ENCODE measurements around the gene HDAC4. TPM values are rescaled to one million over a fixed set of nuclear protein-coding genes. Genes with fewer than 3 reads are reported as not detected.

The HDAC4 gene
- total RNA-seq, 2 donors from 2014 or later = 34.1 to 39.1 TPM

GRCh38 chr2:239000500-239001073 lies 400.2 kb downstream of the HDAC4 start:
- H3K27ac Mint-ChIP-seq = no peak overlapping the region
- peaks cover 8 to 11% of the 10 kb centered on the region in 2 donors for H3K9me3 Mint-ChIP-seq
- ATAC-seq (no peak), DNase-seq (ENCODE audit: low spot score in 2 of 2) (no peak)
- peaks cover 10 to 14% of the 10 kb centered on the region in 2 donors for H3K36me3 Mint-ChIP-seq

DNA sequence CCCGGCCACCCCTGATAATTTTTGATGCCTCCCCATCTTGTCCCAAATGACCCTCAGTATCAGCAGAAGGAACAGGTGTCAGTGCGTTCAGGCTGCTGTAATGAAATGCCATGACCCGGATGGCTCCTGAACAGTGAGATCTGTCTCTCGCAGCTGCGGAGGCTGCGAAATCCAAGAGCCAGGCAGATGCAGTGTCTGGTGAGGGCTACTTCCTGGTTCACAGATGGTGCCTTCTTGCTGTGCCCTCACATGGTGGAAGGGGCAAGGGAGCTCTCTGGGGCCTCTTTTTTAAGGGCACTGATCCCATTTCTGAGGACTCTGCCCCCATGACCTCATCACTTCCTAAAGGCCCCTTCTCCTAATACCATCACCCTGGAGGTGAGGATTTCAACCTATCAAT lies 400.7 kb downstream of the HDAC4 start:
- DNase-seq (ENCODE audit: low spot score in 2 of 2) (no peak), ATAC-seq (no peak)
- Mint-ChIP-seq H3K36me3 (peaks cover 10 to 14% of the 10 kb centered on the region in 2 donors), H3K9me3 (peaks cover 8 to 11% of the 10 kb centered on the region in 2 donors), H3K27ac (no peak overlapping the region)

GRCh38 chr2:238999291-238999741 lies 401.5 kb downstream of the HDAC4 start:
- no peak overlapping the region for H3K27ac Mint-ChIP-seq
- H3K36me3 Mint-ChIP-seq = peaks cover 10 to 14% of the 10 kb centered on the region in 2 donors
- ATAC-seq (no peak), DNase-seq (ENCODE audit: low spot score in 2 of 2) (no peak)
- peaks cover 11 to 12% of the 10 kb centered on the region in 2 donors for H3K9me3 Mint-ChIP-seq

GRCh38 chr2:238998801-238999200 lies 402.0 kb downstream of the HDAC4 start:
- H3K36me3 Mint-ChIP-seq = peaks cover 10 to 18% of the 10 kb centered on the region in 2 donors
- H3K9me3 Mint-ChIP-seq = peaks cover 11 to 17% of the 10 kb centered on the region in 2 donors
- no peak for DNase-seq (ENCODE audit: low spot score in 2 of 2)
- no peak overlapping the region for H3K27ac Mint-ChIP-seq
- ATAC-seq = no peak

Measured in activated naive CD4-positive, alpha-beta T cell treated with anti-CD3 and anti-CD28 coated beads, Interleukin-2, amount 50 U/mL, for 72 hours (primary cell).